RCC 7860 (cell line): ENCODE measurements around the gene DDB1.
A peak's percentile ranks its signal among the peaks of the same experiment; 100 is the strongest.

Source experiments
- DNase-seq: peaks from one replicate; pipeline ENCODE4 v3.0.0-alpha.2; 2015; ENCODE audit warnings: low spot score
- FAIRE-seq: peaks from 2 replicates; lab custom pipeline; 2012; peaks lifted over from hg19 to GRCh38; lab: Jason Lieb, UNC

Gene DDB1

DNA sequence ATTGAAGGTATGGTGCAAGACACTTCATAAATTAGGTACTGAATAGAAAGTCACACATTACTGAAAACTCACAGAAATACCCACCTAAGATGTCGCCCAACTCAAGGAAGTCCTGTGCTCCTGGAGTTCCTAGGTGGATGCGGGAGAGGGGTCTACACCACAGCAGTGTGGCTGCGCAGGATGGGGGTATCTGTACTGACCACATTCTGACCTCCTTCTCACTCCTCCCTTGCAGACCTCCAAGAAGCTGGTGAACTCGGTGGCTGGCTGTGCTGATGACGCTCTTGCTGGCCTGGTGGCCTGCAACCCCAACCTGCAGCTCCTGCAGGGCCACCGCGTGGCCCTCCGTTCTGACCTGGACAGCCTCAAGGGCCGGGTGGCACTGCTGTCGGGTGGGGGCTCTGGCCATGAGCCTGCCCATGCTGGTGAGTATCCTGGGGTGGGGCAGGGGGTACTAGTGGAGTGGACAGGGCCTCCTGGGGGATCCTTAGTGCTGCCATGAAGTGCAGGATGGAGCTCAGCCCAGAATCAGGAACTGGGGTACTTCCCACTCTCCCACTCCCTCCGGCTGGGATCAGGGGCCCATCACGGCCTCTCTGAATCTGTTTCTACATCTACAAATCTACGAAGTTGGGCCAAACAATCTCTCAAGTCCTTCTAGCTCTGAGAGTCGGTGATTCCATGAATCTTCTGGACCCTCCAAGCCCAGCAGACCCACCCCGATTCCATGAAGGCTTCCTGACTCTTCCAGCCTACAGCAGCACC lies 5.0 kb upstream of the DDB1 start:
- no peak for DNase-seq
- no peak for FAIRE-seq

DNA sequence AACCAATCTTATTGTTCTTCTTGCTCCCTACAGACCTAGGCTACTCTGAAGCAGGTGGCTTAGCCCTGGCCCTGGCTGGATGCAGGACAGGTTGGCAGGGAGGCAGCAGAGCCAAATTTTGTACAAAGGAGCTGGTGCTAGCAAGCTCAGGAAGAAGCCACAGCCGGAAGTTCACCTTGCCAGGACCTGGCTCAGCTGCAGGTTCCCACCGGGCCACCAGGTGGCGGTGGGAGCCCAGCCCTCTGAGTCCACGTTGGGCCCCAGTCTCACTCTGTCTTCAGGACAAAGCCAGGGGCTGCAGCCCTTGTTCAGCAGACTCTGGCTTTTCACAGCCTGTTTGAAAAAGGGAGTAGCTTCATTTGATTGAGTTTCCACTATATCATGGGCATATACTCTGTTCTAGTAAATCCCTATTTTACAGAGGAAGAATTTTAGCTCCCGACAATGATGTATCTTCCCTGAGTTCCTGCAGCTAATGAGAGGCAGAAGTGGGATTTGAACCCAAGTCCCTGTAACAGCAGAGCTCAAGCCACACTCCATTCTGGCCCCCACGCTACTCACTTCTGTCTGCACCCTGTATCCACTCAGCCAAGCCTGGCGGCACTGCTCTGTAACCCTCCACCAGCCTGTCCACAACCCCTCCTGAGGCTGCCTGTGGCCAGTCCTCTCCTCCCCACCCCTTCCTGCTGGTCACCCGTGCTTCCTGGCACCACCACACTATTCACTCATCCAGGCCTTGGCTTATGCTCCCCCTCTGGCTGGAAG lies 3.4 kb upstream of the DDB1 start:
- DNase-seq (peak; percentile 47), FAIRE-seq (no peak)

DNA sequence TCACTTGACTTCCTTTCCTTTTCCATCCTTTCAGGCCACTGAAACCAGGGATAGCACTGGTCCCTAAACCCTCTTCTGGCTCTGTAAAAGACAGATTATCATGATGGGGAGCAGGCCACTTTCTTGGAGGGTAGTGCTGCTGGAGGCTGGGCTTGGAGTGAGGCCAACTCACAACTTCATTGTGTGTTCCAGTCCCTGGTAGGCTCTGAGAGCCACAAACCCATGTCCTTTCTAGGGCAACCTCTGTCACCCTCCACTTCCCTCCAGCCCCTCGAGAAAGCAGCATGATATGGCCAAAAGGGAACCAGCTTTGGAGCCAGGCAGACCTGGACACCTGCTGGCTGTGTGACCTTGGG lies 2.4 kb upstream of the DDB1 start:
- FAIRE-seq, result no peak
- DNase-seq, result no peak

DNA sequence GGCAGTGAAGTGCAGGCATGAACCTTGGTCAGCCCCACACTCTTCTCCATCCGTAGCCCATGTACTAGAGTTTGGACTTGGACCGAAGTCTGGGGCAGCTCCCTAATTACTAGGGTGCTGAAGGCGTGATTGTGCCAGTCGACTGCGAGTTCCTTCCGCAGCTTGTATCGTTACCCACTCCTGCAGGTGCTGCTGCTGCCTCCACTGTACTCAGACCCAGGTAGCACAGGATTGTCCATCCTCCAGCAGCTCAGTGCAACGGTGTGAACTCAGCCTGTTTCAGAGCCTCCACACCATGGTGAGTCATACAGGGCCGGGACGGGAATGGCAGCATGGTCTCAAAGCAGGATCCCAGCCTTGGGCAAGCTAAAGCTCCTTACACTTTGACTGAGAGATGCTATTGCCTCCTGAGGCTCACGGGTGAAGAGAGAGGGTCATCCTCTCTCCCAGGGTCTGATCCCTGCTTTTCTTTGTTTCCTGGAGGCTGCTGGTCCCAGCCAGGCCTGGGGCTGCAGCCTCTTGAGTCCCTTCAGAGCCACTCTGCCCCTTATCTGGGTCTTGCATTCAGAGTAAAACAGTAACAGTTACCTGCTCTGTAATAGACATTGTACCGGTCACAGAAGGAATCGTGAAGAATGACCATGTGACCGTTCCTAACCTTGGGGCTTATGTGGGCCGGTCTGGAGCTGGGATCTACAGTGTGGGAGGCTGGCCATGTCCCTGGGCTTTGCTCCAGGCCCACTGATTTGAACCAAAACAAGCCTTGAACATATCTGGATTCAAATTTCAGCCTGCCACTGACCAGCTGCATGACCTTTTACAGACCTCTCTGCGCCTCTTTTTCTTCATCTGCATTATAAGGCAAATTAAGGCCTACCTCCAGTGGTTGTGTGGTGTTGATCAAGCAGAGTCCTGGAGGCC lies 1.8 kb upstream of the DDB1 start:
- DNase-seq, result no peak
- no peak for FAIRE-seq

DNA sequence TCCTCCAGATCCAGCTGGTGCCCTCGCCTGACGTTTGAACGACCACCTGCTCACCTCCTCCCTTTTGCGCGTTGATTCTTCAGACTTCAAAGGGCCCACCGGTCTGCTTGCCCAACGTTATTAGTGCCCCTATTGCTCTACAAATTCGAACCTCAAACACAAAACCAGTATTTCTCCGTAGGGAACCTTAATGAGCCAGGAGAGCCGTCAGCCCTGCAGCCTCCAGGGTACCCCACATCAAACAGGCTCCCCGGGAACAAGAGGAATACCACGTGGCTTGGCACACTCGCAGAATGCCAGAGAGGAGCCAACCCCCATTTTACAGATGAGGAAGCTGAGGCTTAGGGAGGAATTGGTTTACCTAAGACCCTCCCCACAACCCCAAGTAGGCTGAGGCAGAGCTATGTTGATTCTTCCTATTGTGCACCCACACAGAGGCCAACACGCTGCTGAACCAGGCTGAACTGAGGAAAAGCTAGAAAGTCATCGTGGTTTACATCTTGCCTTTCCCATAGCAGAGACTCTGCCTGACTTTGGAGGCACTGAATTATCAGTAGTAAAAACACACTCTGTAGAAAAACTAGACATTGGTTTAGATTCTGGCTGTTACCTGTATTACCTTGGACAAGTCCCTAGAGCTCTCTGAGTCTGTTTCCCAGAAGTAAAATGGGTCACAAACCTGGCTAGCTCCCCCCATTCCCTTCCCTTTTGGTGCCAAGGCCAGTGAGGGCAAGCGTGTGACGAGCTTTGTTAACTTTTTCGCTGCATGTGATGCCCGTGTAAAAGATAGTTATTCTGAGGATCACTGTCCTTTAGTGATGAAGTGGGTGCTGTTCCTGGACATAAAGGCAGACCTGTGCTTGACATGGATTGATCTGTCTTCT lies 887 bp upstream of the DDB1 start:
- FAIRE-seq (no peak), DNase-seq (no peak)

DNA sequence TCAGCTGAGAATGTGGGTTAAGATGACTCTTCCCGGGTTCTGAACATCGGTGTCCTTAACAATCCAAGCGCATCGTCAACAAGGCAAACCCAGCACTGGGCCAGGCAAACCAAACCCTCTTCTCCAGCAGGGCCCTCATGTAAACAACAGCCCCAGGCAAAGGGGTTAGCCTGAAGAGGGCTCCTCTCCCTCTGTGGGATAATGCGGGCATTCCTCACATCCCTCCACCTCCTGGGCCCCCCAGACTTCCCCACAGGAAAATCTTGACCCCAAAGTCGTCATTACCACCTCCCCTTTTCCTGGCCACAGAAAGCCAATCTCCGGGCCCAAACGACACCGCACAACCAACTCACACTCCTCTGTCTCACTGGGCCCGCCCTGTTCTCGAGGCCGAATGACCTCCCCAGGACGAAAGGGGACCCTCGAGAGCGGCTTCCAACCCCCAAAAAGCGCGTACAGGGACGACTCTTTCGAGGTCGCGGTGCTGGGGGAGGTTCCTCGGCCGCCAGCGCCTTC lies 566 bp downstream of the DDB1 start:
- DNase-seq, result no peak
- no peak for FAIRE-seq

DNA sequence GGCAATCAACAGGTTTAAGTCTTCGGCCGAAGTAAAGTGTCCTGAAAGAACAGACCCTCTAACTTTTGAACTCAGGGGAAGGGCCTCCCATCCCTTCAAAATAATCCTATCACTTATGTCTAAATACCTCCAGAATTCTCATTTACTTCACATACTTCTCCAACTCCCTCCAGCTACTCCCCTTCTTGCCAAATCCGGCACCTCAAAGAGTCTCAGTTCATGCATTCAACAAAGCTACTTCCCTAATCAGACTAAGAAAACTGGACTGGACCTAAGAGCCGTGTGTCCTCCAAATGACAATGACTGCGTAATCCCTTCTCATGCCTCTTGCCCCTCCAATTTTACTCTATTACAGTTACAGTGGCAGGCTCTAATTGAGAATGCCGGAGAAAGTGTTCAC lies 1.3 kb downstream of the DDB1 start:
- DNase-seq (no peak), FAIRE-seq (no peak)

DNA sequence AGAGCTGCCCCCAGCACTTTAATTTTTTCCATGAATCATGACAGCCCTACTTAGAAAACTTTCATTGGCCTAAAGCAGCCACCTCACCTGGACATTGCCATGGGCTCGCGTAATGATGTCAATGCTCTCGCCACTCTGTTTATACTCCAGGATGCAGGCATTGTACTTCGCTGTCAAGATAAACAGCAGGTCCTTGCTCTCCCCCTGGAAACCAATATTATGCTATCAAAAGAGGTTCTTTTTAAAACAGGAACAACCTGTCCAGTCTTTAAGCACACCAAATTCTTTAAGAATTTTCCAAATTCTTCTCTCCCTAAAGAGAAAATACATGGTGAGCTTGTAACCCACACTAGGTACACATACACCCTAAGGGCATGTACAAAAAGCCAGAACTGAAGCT lies 3.0 kb downstream of the DDB1 start:
- FAIRE-seq, result no peak

DNA sequence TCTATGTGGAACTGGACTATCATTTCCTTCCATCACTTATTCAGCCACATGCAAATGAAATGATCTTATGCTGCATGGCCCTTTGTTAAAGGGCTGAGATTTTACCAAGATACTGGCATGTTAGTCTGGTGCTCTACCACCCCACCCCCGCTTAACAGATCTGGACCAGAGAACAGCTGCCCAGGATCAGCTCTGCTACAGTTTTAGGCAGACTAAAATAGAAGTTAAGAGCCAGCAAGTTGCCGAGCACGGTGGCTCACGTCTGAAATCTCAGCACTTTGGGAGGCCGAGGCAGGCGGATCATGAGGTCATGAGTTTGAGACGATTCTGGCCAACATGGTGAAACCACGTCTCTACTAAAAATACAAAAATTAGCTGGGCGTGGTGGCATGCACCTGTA lies 4.6 kb downstream of the DDB1 start:
- FAIRE-seq, result no peak

More for the DNA sequence above, 3.0 kb downstream of the DDB1 start:
- no peak for DNase-seq

DNA sequence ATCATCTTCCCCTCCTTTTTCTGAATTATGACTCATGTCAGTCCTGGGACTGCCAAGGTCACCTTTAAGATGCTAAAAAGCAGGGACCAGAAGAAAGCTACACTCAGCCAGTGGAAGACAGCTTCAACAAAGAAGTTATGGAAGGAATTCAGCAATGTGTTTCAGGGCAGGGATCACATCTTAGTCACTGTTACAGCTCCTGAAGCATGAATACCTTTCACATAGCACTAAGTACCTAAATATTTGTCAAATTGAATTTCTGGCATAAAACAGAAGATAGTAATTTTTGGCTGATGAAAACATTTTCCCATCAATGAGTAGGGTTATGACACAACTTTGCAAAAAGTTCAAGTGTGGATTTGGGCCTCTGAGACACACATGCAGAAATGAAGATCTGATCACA lies 5.2 kb downstream of the DDB1 start:
- no peak for FAIRE-seq
- no peak for DNase-seq

More for the DNA sequence above, 4.6 kb downstream of the DDB1 start:
- DNase-seq, result no peak

DNA sequence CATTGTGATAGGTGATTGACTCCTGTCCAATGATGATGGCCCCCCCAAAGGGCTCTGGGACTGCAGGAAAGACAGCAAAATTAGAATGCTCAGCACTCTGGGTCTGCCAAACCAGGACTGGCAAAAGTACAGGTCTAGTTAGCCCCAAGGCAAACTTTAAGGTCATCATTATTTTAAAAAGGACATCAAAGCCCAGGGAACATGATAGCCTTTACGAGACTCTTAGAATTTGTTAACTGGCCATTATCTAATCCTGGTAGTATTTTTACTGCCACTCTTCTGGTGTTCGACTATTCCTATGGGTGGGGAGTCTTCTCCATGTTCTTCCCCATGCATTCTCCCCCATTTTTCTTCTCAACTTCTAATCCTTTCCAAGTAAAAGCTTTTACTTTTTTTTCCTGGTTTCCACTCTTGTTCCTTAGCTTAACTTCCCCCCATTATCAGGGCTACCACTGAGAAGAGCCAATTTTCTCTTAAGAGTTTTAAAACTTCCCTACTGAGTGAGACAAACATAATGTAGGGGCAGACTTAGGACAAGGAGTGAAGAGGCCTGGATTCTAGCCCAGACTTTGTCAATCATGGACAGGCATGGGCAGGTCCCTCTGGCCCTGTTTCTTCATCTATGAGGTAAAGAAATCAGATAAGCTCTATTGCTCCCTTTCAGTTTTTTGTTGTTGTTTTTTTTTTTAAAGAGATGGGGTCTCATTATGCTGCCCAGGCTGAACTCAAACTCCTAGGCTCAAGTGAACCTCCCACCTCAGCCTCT lies 7.1 kb downstream of the DDB1 start:
- FAIRE-seq (no peak), DNase-seq (no peak)

DNA sequence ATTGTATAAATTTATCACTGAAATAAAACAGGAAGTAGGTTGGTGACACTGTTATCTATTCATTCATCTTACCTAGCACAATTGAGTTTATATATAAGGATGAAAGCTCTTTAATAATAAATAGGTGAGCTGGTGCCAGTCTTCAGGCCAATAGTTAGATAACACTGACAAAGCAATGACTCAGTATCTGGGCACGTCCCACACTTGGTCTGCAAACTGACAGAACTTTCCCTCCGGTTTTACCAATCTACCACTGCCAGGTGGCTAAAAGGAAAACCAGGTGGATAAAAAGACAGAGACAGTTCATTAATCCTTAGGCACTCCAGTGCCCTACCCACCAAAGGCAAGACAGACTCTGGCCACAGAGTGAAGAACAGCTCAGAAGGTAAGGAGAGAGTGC lies 17.6 kb downstream of the DDB1 start:
- FAIRE-seq (no peak), DNase-seq (no peak)

DNA sequence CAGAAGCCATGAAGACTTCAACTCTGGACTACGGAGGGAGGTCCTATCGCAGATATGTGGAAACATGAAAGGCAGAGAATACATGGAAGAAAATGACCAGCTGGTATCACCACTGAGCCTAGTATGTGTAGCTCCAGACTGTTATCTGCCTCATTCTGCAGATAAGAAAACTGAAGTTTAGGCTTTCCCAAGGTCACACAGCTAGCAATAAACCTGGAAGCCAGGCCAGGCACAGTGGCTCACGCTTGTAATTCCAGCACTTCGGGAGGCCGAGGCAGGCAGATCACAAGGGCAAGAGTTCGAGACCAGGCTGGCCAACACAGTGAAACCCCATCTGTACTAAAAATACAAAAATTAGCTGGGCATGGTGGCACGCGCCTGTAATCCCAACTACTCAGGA lies 22.2 kb downstream of the DDB1 start:
- DNase-seq (no peak), FAIRE-seq (no peak)

DNA sequence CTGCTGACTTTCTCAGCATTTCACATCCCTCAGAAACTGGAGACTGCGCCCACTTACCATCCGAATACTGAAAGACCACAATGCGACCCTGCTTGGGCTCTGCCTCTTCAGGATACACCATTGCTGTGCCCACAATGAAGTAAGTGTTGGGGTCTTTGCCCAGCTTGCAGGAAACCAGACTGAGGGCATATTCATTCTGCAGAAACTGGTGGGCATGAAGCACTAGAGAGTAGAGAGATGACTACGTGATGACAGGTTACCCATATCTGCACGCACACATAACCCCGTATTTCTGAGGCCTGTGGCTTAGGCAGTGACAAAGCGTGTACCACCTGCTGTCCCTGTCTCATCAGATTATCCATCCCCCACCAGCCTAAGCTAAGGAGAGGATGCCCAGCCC lies 23.2 kb downstream of the DDB1 start:
- FAIRE-seq (no peak), DNase-seq (no peak)

DNA sequence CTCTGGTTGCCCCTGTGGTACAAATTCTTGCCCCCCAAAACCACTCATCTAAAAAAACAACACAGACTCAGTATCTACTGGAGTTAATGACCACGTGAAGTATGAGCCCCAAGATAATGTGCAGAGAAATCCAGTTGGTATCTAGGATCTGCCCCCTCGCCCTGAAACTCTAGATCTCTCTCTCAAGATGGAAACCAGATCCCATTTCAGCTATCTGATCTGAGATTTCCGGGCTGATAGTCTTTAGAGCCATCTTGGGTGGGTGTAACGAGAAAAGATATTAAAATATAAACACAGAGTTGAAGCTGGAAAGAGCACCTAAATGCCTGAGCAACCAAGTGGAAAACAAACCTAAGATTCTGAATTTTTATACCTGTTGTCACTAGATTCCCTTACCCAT lies 23.8 kb downstream of the DDB1 start:
- FAIRE-seq, result no peak
- DNase-seq, result no peak

DNA sequence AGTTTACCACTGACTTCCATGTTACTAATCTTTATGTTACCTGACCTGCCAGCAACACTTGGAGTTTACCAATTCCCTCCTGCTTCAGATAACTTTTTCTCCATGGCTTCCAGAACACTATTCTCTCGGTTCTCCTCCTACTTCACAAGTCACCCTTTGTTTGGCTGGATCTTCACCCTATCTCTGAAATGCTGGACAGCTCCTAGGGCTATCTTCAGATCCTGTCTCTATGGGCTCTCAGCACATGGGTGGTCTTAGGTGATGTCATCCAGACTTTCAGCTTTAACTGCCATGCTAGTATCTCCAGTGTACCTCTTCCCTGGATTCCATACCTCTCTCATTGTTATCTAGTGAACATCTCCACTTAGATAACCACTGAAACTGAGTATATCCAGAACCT lies 25.6 kb downstream of the DDB1 start:
- no peak for FAIRE-seq
- DNase-seq, result no peak

DNA sequence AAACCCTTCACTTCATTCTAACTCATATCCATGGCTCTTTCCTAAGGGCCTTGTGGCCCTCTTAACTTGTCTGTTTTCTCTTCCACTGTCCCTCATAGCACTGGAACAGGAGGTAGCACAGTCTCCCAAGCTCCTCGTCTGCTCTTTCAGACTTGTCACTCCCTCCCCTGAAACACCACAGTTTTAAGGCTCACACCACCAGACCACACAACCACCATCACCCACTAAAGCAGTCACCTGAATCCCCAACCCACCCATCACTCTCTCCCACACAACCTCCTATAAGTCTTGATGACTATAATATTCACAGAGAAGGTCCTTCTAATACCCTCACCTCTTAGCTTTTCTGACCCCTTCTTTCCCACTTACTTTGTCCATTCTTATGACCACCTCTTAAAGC lies 26.7 kb downstream of the DDB1 start:
- DNase-seq (no peak), FAIRE-seq (no peak)

DNA sequence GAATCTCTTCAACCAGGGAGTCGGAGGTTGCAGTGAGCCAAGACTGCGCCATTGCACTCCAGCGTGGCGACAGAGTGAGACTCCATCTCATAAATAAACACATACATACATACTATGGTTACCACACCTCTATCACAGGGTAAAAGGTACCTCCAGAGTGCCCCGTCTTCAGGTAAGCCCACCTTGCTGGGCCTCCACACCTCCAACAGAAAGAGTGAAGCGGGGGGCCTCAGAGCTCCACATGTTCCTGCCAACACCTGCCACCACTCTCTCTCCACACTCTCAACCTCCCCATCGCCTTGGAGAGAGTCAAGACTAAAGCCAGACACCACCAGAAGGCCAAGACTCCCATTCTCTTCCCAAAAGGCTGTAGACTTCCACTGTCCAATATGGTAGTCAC lies 27.5 kb downstream of the DDB1 start:
- FAIRE-seq (no peak), DNase-seq (no peak)

DNA sequence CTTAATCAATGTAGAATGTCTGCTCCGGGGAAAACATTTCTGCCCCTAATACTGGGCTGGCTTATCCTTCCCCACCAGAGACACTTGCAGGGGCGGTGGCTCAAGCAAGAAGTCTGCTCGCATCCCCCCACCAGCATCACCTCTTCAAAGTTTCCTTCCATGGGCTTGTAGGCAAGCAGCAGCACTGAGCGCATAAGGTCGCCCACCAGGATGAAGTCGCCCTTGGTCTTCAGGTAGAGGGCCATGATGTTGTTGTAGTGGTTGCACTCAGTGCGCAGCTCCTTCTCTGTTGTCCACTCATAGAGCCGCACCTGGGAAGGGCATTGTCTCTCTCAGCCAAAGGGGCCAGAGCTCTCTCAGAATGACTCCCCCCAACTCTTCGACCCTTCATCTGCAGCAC lies 29.2 kb downstream of the DDB1 start:
- FAIRE-seq, result no peak
- no peak for DNase-seq

DNA sequence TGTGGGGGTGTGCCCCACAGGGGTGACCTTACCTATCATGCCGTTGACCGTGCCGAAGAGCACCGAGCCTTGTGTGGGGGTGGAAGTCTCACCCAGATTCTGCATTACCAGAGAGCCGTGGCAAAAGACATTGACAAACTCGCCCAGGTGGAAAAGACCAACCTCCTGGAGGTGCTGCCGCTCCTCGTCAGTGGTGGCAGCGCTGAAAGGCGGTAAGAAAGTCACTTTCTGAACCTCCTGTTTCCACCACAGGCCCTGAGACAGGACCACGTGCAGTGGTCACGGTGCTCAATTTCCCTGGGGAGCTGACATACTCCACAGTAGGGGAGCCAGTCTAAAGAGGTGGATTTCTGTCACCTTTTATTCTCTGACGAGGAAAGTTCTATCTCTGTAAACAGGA lies 30.4 kb downstream of the DDB1 start:
- DNase-seq (no peak), FAIRE-seq (no peak)
